Adrenal gland (tissue), 12 donors: ENCODE results near the gene YKT6. TPM values are rescaled to one million over a fixed set of nuclear protein-coding genes. Genes with fewer than 3 reads are reported as not detected.

Experiments used
- DNase-seq, 7 donors: peaks; one replicate each; pipeline ENCODE4 v3.0.0-alpha.2; 2019 to 2020
- H3K27ac ChIP-seq, 5 donors: fragments of 200-600 bp; sonication (generic) in 4 of 5; 1 replicate in 3 of 5; 2 replicates in 2 of 5; pipeline versions ENCODE4 v1.5.1 to v1.8.0; 2016 to 2020; ENCODE audit warnings: mild to moderate bottlenecking in 1 of 5
- H3K27me3 ChIP-seq: fragments of 200-600 bp; 2 replicates; pipeline ENCODE4 v1.8.0; 2021
- H3K36me3 ChIP-seq, 2 donors: fragments of 200-600 bp; replicated peaks in 1 of 2; 1 replicate in 1 of 2; 2 replicates in 1 of 2; pipeline versions ENCODE4 v1.5.1 to v1.8.0; 2018 to 2022
- H3K4me1 ChIP-seq, 2 donors: fragments of 200-600 bp; replicated peaks in 1 of 2; 1 replicate in 1 of 2; 2 replicates in 1 of 2; pipeline versions ENCODE4 v1.5.1 to v1.8.0; 2018 to 2021
- H3K4me3 ChIP-seq, 4 donors: fragments of 200-600 bp; sonication (generic) in 3 of 4; one replicate each; pipeline ENCODE4 v1.5.1; 2016 to 2018
- H3K9me3 ChIP-seq, 3 donors: fragments of 200-600 bp; sonication (generic) in 1 of 3; replicated peaks in 1 of 3; 1 replicate in 2 of 3; 2 replicates in 1 of 3; pipeline versions ENCODE4 v1.5.1 to v1.8.0; 2016 to 2021
- CTCF ChIP-seq, 6 experiments: fragments of 450-650 bp in 4 of 6; fragments of 200-600 bp in 2 of 6; sonication (generic) in 1 of 6; IDR thresholded peaks; 1 replicate in 5 of 6; 2 replicates in 1 of 6; pipeline versions ENCODE4 v1.5.1 to v1.8.0; 2016 to 2021; ENCODE audit warnings: antibody characterized with exemption in 6 of 6, mild to moderate bottlenecking in 2 of 6, moderate library complexity in 1 of 6
- POLR2A ChIP-seq, 2 donors: fragments of 450-650 bp; IDR thresholded peaks; one replicate each; pipeline ENCODE4 v1.6.1; 2017; ENCODE audit warnings: antibody characterized with exemption in 2 of 2, mild to moderate bottlenecking in 2 of 2, moderate library complexity in 1 of 2
- WGBS, 4 donors: extraction: QIAGEN DNeasy Blood & Tissue Kit in 2 of 4; methylation state at CpG; one replicate each; pipeline versions ENCODE4 v1.1.5 to v1.1.7; 2013 to 2017; 5-methylcytosine and 5-hydroxymethylcytosine counted together
- intact Hi-C, 2 donors: fragments of 100-400 bp; cut with DNase I; formaldehyde crosslinking; loops; one replicate each; pipeline versions ENCODE4 v1.14.1 to v1.15.0; 2022 to 2023
- polyA plus RNA-seq, 3 donors: library from polyadenylated mRNA; stranded (reverse); fragments of 200-250 nt in 2 of 3; fragments of 350-450 nt in 1 of 3; fragmentation: Illumina TruSeq in 1 of 3; extraction: RNeasy Lipid Tissue Mini Kit (QIAGEN cat#74804) in 1 of 3; gene quantifications; one replicate each; pipeline ENCODE4 v1.2.3, GENCODE V29; 2013 to 2014
- total RNA-seq, 9 donors: library from RNA; depleted of rRNA in 4 of 9; stranded (reverse); fragments of >200 nt in 4 of 9; fragments of 120-200 nt in 1 of 9; fragmentation: NEBNext Ultra II Directional in 1 of 9; extraction: Animal tissue kit (Norgen Biotek cat#: 25700) in 1 of 9; gene quantifications; one replicate each; pipeline versions ENCODE4 v1.1.0 to v1.2.4, GENCODE V29; 2013 to 2023
- donor health status: healthy with polysubstance abuse.
- donor health status: Bipolar disorder and iron deficiency.
- donor health status: DM: yes; HTN: yes; CAD: no.
- donor health status: DM: no; HTN: no; CAD: no.
- donor health status: DM: no; HTN: no; CAD: no.
- donor health status: DM: yes; HTN: yes; CAD: no.

YKT6 gene
- total and polyA plus RNA-seq, 12 donors: 32.8 to 94.7 (median 53.8) TPM

- Histone ChIP-seq H3K4me1 (peaks cover 25 to 34% of the 10 kb centered on the region in 2 donors), H3K36me3 (no peaks in the 10 kb centered on the region), H3K27me3 (peaks cover 5% of the 10 kb centered on the region), H3K9me3 (no peaks in the 10 kb centered on the region), H3K27ac (peak overlapping the region in 4 of 5 donors; percentile 36 to 89 (median 66)), H3K4me3 (no peak overlapping the region)
- 58 to 92% (median 85%) methylated on average over 3 to 14 of the region's 14 CpGs for WGBS, 4 donors
- no peak for DNase-seq
- intact Hi-C loops: no loop called here
- no peak for TF ChIP-seq CTCF (IDR thresholded peaks at IDR 0.05)
- no peak for TF ChIP-seq POLR2A (IDR thresholded peaks at IDR 0.05)
These were observed 58.2 kb downstream of the YKT6 start for GRCh38 chr7:44258865-44259546.

GRCh38 chr7:44259547-44260457 lies 59.0 kb downstream of the YKT6 start:
- Histone ChIP-seq H3K27me3 (peaks cover 5% of the 10 kb centered on the region), H3K36me3 (no peaks in the 10 kb centered on the region), H3K4me1 (peaks cover 25 to 34% of the 10 kb centered on the region in 2 donors), H3K9me3 (no peaks in the 10 kb centered on the region), H3K4me3 (no peak overlapping the region), H3K27ac (peak overlapping the region in 4 of 5 donors; percentile 36 to 89 (median 66))
- intact Hi-C loops: no loop called here
- no peak for TF ChIP-seq POLR2A (IDR thresholded peaks at IDR 0.05)
- no peak for TF ChIP-seq CTCF (IDR thresholded peaks at IDR 0.05)
- DNase-seq: peak; percentile 74 to 93 (median 89)
- WGBS, 4 donors: 31 to 50% (median 46%) methylated on average over 15 to 18 of the region's 18 CpGs

- WGBS, 4 donors: 59 to 83% (median 77%) methylated on average over 3 to 5 of the region's 5 CpGs
- peaks cover 25 to 34% of the 10 kb centered on the region in 2 donors for H3K4me1 ChIP-seq
- intact Hi-C loops: no loop called here
- no peak for DNase-seq
- H3K27ac ChIP-seq: no peak overlapping the region
- H3K36me3 ChIP-seq: no peaks in the 10 kb centered on the region
- TF ChIP-seq CTCF (IDR thresholded peaks at IDR 0.05): no peak
- TF ChIP-seq POLR2A (IDR thresholded peaks at IDR 0.05): no peak
- H3K27me3 ChIP-seq: peaks cover 5% of the 10 kb centered on the region
- no peak overlapping the region for H3K4me3 ChIP-seq
- H3K9me3 ChIP-seq: no peaks in the 10 kb centered on the region
These were observed 60.5 kb downstream of the YKT6 start for GRCh38 chr7:44261240-44261639.

GRCh38 chr7:44262031-44262430 lies 61.3 kb downstream of the YKT6 start:
- no peak for TF ChIP-seq CTCF (IDR thresholded peaks at IDR 0.05)
- no peak for TF ChIP-seq POLR2A (IDR thresholded peaks at IDR 0.05)
- no peak overlapping the region for H3K4me3 ChIP-seq
- 90 to 100% (median 94%) methylated on average over 1 to 9 of the region's 9 CpGs for WGBS, 4 donors

More at GRCh38 chr7:44262031-44262430, 61.3 kb downstream of the YKT6 start:
- intact Hi-C loops: no loop called here
- peaks cover 5% of the 10 kb centered on the region for H3K27me3 ChIP-seq
- H3K36me3 ChIP-seq: no peaks in the 10 kb centered on the region
- no peak for DNase-seq
- H3K27ac ChIP-seq: no peak overlapping the region
- peaks cover 25 to 34% of the 10 kb centered on the region in 2 donors for H3K4me1 ChIP-seq
- H3K9me3 ChIP-seq: no peaks in the 10 kb centered on the region
